HG03103 (cell line): Measurements from ENCODE around the gene TANGO6.

Source experiments
- ATAC-seq: cut with Tn5 transposase; IDR thresholded peaks from one replicate; pipeline ENCODE4 v1.9.1; 2021; ENCODE audit warnings: low read depth; ENCODE audit not compliant: unreplicated experiment

TANGO6 gene

DNA sequence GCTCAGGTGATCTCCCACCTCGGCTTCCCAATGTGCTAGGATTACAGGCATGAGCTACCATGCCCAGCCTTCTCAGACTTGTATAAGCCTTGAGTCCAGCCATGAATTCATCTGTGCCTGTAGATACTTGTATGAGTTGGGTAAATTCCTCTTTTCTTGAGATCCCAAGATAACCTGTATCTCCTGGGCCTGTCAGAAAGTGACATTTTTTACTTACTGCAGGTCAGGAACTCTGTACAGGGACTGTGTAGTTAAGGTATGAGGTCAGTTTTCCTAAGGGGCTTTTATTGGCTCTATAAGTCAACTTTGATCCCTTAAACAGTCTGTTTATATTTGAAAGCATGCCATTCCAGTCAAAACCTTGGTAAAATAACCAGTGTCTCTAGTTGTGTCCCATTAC is 155.8 kb downstream of the TANGO6 start:
- ATAC-seq, result no peak

DNA sequence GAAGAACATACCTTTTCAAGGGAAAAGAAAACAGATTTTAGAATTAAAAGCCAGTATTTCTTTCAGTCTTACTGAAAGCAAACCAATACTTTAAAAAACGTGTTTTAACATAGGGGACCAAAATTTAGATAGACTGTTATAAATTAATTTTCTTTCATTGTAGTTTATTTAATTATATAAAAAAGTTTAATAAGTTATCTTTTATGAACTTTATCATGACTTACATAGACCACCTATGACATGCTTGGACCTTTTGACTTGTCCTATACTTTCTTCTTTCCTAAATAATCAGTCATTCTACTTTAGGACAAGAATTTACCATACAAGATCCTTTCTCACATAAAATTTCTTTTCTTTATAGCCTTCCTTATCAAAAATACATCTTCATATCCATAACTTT is 160.2 kb downstream of the TANGO6 start:
- no peak for ATAC-seq

DNA sequence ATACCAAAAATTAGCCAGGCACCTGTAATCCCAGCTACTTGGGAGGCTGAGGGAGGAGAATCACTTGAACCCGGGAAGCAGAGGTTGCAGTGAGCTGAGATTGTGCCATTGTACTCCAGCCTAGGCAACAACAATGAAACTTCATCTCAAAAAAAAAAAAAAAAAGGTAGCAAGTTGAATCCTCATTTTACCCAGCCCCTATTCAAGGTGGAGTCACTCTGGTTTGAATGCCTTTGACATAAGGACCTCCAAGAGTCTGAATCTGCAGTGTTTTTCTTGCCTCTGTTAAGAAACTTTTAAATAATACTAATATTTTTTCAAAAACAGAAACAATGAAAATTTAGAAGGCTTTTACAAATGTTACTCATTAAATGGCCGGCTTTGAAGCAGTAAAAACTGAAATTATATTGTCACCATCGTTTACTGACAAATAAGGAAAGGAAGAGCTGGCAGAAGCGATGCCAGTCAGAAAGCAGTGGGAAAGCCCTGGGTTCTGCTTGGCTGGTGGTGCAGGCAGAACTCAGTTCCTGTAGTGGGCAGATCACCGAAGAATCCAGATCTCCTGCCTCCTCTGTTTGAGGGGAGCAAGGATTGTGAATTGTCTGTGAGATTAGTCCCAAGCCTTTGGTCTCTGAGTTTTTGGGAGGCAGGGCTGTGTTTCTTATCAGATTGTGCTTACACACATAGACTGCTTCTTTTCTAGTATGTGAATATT is 162.5 kb downstream of the TANGO6 start:
- ATAC-seq, result no peak

DNA sequence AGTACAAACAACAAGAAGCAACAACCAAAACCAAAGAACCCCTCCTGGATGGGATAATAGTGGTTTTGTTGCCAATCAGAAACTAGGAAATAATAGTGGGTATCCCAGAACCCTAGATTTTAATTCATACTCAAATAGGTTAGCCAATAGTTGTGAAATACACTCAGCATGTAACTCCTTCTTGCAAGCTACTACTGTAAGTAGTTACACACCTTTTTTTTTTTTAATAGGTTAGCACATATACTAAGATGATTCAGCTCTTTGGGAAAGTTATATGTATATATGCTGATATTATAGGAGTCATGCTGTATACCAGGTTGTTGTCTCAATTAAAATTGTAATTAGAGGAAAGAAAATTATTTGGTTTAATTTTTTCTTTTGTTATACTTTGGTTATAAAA is 169.6 kb downstream of the TANGO6 start:
- no peak for ATAC-seq

DNA sequence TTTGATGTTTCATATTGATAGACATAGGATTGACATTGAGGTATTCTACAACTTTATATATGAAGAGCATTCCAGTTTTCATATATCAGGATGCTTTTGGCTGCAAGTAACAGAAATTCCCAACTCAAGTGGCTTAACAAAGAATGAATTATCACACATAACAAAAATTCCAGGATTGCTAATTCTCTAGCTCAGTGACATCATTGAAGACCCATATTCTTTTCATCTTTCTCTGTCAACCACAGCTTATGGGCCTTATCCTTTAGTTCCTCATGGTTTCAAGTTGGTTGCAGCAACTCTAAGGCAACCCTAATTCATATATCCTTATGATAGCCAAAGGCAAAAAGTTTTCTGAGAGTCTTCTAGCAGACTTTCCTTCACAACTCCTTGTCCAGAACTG is 170.7 kb downstream of the TANGO6 start:
- ATAC-seq, result no peak

DNA sequence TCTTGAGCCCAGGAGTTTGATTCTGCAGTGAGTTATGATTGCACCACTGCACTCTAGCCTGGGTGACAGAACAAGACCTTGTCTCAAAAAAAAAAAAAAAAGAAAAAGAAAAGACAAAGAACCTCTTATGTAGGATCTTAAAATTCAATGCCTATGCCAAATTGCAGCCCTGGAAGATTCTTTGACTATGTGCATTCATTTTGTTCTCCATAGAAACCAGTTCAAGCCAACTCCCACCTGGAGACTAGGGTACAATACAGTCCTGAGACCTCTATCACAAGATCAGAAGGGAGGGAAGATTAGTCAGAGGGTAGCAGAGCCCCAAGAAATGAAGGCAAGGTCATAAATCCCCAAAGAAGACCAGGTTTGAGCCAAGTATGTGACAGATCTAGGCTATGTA is 171.5 kb downstream of the TANGO6 start:
- ATAC-seq, result no peak

DNA sequence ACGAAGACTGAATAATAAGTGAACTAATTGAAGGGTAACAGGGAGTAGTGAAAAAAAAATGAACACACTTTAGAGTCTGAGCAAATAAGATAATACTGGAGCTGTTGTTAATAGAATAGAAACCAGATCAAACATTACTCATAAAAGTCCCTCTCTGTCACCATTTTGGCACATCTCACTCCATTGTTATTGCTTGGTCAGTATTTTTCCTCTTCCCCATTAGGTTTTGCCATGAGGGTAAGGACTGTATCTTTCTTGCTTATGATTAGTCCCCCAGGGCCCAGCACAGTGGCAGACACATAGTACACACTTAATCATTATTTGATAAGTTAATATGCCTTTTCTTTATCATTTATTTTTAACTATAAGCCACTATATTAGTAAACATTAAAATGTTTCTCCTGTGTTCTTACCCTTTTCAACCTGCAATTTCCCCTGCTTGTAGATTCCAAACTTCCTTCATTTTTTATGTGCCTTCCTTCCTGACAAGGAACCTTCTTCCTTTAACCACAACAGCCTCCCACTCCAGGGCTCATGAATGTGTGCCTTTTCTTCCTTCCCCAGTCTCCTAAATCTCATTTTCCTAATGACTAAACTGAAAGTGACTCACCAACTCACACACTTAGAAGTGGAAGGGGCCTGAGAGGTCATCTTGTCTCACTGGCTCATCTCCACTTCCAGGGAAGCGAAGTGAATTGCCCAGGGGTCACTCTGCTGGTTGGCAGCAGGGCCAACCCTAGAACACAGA is 173.9 kb downstream of the TANGO6 start:
- no peak for ATAC-seq

DNA sequence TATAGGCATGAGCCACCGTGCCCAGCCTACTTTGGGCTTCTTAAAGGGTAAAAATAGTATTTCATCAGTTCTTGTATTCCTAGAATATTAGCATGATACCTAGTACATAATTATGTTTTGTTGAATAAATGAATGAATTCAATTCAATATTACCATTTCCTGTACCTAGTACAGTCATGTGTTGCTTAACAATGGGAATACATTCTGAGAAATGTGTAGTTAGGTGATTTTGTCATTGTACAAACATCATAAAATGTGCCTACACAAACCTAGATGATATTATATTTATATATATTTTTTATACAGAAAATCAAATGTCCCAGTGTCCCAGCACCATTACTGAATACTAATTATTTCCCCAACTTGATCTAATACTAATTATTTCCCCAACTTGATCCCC is 176.5 kb downstream of the TANGO6 start:
- no peak for ATAC-seq

DNA sequence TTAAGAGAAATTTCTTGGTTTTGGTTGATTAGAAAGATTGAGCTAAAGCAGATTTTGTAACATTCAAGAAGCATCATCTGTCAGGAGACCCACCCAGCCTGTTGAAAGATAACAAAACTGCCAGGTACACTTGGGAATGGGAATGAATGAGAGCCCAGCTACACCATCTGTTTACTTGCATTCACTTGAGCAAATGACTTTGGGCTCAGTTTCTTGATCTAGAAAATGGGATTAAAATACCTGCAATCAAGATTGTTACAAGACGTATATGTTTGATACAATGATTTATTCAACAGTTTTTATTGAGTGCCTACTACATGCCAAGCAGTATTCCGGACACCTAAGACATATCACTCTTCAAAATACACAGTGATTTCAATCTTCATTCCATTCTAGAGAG is 185.8 kb downstream of the TANGO6 start:
- ATAC-seq, result no peak

DNA sequence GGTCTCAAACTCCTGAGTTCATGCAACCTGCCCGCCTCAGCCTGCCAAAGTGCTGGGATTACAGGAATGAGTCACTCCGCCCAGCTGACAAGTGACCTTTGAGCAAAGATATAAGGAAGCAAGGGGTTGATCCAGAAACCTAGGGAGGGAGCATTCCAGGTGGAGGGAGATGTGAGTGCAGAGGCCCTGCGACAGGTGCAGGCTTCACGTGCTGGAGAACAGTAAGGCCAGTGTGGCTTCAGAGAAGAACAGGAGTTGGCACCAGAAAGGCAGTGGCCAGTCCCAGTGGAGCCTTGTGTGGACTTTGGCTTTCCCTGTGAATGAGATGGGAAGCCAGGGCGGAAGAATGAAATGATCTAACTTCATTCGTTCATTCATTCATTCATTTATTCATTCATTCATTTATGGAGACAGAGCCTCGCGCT is 188.6 kb downstream of the TANGO6 start:
- ATAC-seq, result no peak

DNA sequence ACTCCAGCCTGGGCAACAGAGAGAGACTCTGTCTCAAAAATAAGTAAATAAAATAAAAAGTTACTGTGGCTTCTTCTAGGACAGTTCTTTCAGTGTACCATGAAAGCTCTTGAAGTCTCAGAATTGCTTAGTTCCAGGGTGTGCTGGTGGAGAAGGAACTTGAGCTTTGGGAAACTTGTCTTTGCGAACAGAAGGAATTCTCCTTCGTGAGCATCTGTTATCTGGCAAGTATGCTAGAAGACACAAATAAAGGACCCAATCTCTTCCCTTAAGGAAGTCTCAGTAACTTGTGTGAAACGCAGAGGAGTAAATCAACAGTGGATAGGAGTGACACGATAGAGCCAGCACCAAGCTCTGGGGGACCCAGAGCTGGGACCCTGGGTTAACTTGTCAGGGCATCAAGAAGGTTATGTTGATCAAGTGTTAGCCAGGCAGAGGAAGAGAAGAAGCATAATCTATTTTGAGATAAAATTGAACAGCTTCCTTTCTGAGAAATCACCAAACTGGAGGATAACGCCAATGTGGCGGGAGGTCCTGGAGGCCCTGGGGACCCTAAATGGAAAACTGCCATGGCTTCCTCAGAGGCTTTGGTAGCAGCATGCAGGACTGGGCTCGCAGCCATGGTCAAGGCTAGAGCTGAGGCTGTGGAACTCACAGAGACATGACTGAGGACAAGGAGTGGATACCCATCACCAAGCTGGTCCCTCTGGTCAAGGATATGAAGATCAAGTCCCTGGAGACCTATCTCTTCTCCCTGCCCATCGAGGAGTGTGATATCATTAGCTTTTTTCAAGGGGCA is 190.0 kb downstream of the TANGO6 start:
- no peak for ATAC-seq

DNA sequence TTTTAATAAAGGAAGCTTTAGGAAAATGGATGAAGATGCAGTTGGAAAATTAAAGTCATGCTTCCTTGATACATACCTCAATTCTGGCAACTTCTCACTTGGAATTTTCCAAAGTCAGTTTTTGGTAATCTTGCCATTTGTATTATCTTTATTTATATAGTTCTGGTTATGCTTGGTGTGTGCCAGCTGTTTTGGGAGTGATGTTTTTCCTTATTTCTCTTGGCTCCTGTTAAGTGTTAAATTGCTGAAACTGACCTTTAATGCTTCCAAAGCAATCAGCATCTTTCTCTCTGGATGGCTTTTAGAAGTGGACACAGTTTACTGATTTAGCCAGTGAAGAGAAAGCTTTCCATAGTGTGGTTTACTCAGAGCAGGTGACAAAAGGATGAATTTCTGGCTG is 192.0 kb downstream of the TANGO6 start:
- no peak for ATAC-seq

DNA sequence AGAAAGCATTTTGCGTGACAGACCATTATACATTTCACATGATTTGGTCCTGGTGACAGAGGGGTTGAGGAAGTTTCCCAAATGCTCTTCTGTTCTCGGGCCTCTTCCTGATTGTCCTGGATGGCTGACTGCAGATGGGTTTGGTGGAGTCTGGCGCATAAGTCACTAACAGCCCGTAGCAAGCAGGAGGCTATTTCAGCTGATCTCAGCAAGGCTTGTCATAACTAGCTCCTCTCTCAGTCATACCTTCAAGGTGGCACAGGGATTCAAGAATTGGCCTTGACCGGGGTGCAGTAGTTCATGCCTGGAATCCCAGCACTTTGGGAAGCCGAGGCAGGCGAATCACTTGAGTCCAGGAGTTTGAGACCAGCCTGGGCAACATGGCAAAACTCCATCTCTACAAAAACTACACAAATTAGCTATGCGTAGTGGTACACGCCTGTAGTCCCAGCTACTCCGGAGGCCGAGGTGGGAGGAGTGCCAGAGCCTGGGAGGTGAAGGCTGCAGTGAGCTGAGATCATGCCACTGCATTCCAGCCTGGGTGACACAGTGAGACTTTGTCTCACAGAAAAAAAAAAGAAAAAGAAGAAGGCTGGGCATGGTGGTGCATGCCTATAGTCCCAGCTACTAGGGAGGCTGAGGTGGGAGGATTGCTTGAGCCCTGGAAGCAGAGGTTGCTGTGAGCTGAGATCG is 193.2 kb downstream of the TANGO6 start:
- no peak for ATAC-seq

DNA sequence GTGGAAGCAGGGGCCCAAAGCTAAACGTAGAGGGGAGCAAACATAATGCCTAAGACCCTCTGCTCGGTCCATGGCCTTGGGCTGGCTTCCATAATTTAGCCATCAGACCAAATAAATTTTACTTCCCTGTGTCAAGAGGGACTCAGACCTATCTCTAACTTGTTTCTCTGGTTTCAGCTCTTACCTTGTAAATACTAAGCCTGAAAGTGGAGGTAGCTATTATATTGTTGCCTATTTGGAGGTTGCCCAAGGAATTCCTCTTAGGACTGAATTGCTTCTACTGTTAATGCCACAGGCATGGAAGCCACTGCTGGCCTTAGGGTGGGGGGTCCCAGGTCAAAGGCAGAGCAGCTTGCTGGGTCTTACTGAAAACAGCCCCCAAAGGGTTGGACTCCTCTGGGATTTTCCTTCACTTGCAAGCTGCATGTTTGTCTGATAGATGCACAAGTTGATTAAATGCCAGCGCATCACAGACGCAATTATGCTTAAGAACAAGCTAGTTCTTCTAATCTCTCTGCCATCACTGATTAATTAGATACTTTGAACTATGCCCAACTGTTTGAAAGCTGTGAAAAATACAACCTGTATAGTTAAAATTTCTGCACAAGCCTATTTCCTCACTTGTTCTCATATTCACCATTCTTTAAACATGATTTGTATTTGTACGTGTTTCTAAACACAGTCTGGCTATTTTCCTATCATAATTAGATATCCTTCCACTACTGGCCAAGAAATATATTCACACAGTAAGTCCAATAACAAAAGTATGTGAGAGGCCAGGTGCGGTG is 194.2 kb downstream of the TANGO6 start:
- ATAC-seq, result no peak

DNA sequence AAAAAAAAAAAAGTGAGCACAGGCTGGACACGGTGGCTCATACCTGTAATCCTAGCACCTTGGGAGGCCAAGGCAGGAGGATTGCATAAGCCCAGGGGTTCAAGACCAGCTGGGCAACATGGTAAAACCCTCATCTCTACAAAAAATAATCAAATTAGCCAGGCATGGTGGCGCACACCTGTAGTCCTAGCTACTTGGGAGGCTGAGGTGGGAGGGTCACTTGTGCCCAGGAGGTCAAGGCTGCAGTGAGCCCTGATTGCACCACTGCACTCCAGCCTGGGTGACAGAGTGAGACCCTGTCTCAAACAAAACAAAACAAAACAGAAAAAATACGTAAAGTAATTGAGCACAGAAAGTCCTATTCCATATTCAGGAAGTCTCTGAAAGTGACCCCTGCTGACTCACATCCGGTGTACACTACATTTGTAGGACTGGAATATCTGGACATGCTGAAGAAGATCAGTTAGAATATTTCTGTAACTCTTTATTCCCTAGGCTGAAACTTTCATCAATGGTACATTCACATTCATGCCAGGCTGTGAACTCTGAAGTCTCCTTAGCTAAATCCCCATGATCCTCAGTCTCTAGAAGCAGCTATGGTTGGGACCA is 196.1 kb downstream of the TANGO6 start:
- no peak for ATAC-seq

DNA sequence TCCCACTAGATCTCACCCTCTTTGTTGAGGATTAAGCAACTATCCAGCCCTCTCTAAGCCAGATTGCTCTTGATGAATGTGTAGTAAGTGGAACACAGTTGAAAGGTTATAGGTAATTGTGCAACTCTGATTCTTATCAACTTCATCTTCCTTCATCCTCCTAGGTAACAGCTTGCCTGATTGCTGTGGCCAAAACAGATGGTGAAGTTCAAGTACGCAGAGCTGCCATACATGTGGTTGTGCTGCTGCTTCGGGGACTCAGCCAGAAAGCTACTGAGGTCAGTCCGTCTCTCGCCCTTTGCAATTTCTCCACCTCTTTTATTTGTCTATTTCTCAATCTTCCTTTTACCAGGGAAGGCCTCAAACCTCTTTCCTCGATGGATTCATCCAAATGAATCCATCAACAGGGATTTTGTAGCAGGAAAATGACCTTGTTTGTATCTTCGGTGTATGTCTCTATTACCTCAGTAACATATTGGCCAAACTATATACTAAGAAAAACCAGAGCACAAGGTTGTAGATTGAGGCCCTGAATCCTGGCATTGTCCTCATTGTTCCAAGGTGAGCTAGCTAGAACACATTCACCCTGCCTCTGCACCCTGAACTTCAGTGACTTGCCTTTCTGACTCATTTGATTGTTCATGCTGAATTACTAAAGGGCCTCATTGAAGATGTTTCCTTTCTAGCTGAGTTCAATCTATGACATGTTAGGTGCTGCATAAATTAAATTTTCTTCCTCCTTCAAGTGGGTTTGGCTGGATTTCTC is 197.0 kb downstream of the TANGO6 start:
- ATAC-seq, result no peak

DNA sequence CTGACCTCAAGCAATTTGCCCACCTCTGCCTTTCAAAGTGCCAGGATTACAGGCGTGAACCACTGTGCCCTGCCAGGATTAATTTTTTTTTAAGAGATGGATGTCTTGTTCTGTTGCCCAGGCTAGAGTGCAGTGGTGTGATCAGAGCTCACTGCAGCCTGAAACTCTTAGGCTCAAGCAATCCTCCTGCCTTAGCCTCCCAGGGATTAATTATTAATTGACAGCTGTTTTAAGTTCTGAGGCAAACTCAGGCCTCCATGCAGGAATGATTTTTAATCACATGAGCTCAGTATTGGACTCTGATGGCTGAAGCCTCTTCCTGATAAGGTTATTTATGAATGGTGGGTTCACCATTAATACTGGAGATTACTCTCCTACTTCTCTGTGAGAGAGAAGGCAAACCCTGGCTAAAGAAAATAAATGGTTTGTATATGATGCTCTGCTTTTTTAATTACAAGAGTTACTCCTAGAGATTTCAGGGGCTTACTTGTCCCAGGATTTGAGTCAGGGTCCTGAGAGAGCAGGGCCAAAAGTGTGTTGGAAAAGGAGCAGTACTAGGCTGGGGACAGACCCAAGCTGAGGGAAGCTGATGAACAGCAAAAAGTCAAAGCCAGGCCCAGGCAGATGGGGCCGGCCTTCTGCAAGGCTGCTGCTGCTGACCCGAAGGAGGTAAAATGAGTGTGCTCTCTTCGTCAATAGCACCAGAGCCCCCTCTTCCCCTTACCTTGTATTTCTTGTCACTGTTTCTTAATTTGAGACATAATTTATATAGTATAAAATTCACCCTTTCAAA is 205.2 kb downstream of the TANGO6 start:
- ATAC-seq, result no peak

DNA sequence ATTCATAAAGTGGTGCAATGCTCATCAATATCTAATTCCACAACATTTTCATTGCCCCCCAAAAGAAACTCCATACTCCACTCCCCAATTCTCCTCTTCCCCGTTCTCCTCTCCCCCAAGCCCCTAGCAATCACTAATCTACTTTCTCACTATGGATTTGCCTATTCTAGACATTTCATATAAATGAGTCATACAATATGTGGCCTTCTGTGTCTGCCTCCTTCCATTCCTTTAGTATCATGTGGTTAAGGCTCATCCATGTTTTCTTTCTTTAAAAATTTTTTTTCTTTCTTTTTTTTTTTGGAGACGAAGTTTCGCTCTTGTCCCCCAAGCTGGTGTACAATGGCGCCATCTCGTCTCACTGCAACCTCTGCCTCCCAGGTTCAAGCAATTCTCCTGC is 205.8 kb downstream of the TANGO6 start:
- no peak for ATAC-seq
